OCI-LY7 (cell line): ENCODE data around the gene ELMO2. TPM values are rescaled to one million over a fixed set of nuclear protein-coding genes. Genes with fewer than 3 reads are reported as not detected.

Source experiments
- BruUV-seq: library from RNA; stranded (reverse); fragments of 400-500 nt; replicated peaks from 2 replicates; lab custom pipeline; 2021; lab: Mats Ljungman, UMichigan
- CTCF ChIA-PET: fragments of 300-600 bp; sonication (Branson Sonifier 250); formaldehyde crosslinking; loops from one replicate; lab custom pipeline; 2022; ENCODE audit warnings: antibody characterized with exemption; ENCODE audit not compliant: unreplicated experiment; lab: Charles Lee
- POLR2A ChIA-PET: fragments of 300-600 bp; sonication (Branson Sonifier 250); formaldehyde crosslinking; loops from one replicate; lab custom pipeline; 2022; ENCODE audit warnings: antibody characterized with exemption; lab: Charles Lee
- DNase-seq: peaks from one replicate; pipeline ENCODE4 v3.0.0-alpha.2; 2015; ENCODE audit warnings: low spot score
- H2AFZ ChIP-seq: fragments of 200-600 bp; sonication (generic), shearing (Covaris generic); 2 replicates; pipeline ENCODE4 v1.6.1; 2014; ENCODE audit warnings: mild to moderate bottlenecking, antibody characterized with exemption, low read length, moderate library complexity
- H3K27ac ChIP-seq: fragments of 200-600 bp; sonication (generic); 2 replicates; pipeline ENCODE4 v1.5.1; 2014; ENCODE audit warnings: mixed run types, low read depth, mild to moderate bottlenecking, moderate library complexity, low read length, inconsistent platforms; ENCODE audit not compliant: poor library complexity, severe bottlenecking
- H3K36me3 ChIP-seq: fragments of 200-600 bp; sonication (generic); 2 replicates; pipeline ENCODE4 v1.6.1; 2014; ENCODE audit warnings: mild to moderate bottlenecking, antibody characterized with exemption, low read length, moderate library complexity, mixed read lengths; ENCODE audit not compliant: insufficient read depth
- H3K4me1 ChIP-seq: fragments of 200-600 bp; sonication (generic); 2 replicates; pipeline ENCODE4 v1.5.1; 2014; ENCODE audit warnings: mild to moderate bottlenecking, low read length; ENCODE audit not compliant: insufficient read depth, poor library complexity, severe bottlenecking
- H3K4me2 ChIP-seq: fragments of 200-600 bp; sonication (generic); 2 replicates; pipeline ENCODE4 v1.6.1; 2014; ENCODE audit warnings: mild to moderate bottlenecking, low read length
- H3K4me3 ChIP-seq: fragments of 200-600 bp; sonication (generic); 2 replicates; pipeline ENCODE4 v1.5.1; 2014; ENCODE audit warnings: mild to moderate bottlenecking, low read depth, low read length; ENCODE audit not compliant: poor library complexity, severe bottlenecking
- H3K79me2 ChIP-seq: fragments of 200-600 bp; sonication (generic); 2 replicates; pipeline ENCODE4 v1.6.1; 2016; ENCODE audit warnings: low read depth, mild to moderate bottlenecking, low read length, moderate library complexity, mixed read lengths; ENCODE audit not compliant: insufficient read depth
- H3K9me2 ChIP-seq: fragments of 200-600 bp; sonication (generic); 2 replicates; pipeline ENCODE4 v1.6.1; 2016; ENCODE audit warnings: mild to moderate bottlenecking, low read length, mixed read lengths; ENCODE audit not compliant: insufficient read depth
- H3K9me3 ChIP-seq: fragments of 200-600 bp; sonication (generic); 2 replicates; pipeline ENCODE4 v1.6.1; 2014; ENCODE audit warnings: mild to moderate bottlenecking, mixed run types, low read length, mixed read lengths
- H4K20me1 ChIP-seq: fragments of 200-600 bp; sonication (generic); 2 replicates; pipeline ENCODE4 v1.6.1; 2014; ENCODE audit warnings: mild to moderate bottlenecking, antibody characterized with exemption, low read length, moderate library complexity, mixed read lengths; ENCODE audit not compliant: insufficient read depth
- CTCF ChIP-seq: fragments of 200-600 bp; sonication (generic); conservative IDR thresholded peaks from 2 replicates; pipeline ENCODE4 v1.5.1; 2014; ENCODE audit warnings: mild to moderate bottlenecking, antibody characterized with exemption, low read length, moderate library complexity, mixed read lengths
- EZH2phosphoT487 ChIP-seq: fragments of 200-600 bp; sonication (generic); IDR thresholded peaks from 2 replicates; pipeline ENCODE4 v1.6.1; 2018; ENCODE audit warnings: low read depth, borderline replicate concordance, mild to moderate bottlenecking, mixed run types, antibody characterized with exemption, low read length, moderate library complexity, mixed read lengths
- intact Hi-C: fragments of 100-400 bp; cut with micrococcal nuclease; formaldehyde crosslinking; loops from one replicate; pipeline ENCODE4 v1.10.0; 2022; ENCODE audit not compliant: unreplicated experiment
- total RNA-seq, 2 experiments: library from RNA; depleted of rRNA in 1 of 2; stranded (reverse); fragments of >200 nt in 1 of 2; shearing (Covaris generic) in 1 of 2; gene quantifications; 2 replicates each; pipeline ENCODE4 v1.2.3, GENCODE V29; 2014 to 2022

The ELMO2 gene
- total RNA-seq, 2 experiments from 2014 or later = 16.0 to 36.4 TPM

- no TSS peak for BruUV-seq
- no peaks in the 10 kb centered on the region for H3K79me2 ChIP-seq
- ChIA-PET CTCF (no interaction called here), POLR2A (no interaction called here)
- TF ChIP-seq CTCF (no peak), EZH2phosphoT487 (no peak)
- peaks cover 21% of the 10 kb centered on the region for H3K4me1 ChIP-seq
- H4K20me1 ChIP-seq = 0 out of 2 replicates have a peak, but pooled peaks cover 4% of the 10 kb centered on the region
- H3K9me3 ChIP-seq = no peaks in the 10 kb centered on the region
- no peak overlapping the region for H2AFZ ChIP-seq
- intact Hi-C loops = no loop called here
- no peak overlapping the region for H3K4me3 ChIP-seq
- DNase-seq = no peak
- no peak overlapping the region for H3K27ac ChIP-seq
- H3K36me3 ChIP-seq = peaks cover 40% of the 10 kb centered on the region; the same call in 1 of the 2 replicates
- H3K9me2 ChIP-seq = no peaks in the 10 kb centered on the region
- no peak overlapping the region for H3K4me2 ChIP-seq
Measured at GRCh38 chr20:46396052-46396740, 10.2 kb downstream of the ELMO2 start.

GRCh38 chr20:46394872-46395760 lies 11.3 kb downstream of the ELMO2 start:
- Histone ChIP-seq H3K27ac (no peak overlapping the region), H3K79me2 (no peaks in the 10 kb centered on the region), H4K20me1 (no peaks in the 10 kb centered on the region), H3K4me1 (peaks cover 15% of the 10 kb centered on the region), H3K36me3 (peaks cover 45% of the 10 kb centered on the region; the same call in 1 of the 2 replicates), H2AFZ (no peak overlapping the region), H3K9me2 (no peaks in the 10 kb centered on the region), H3K4me3 (no peak overlapping the region), H3K4me2 (no peak overlapping the region), H3K9me3 (no peaks in the 10 kb centered on the region)
- DNase-seq = no peak
- intact Hi-C loops = no loop called here
- no TSS peak for BruUV-seq
- no peak for TF ChIP-seq EZH2phosphoT487
- no peak for TF ChIP-seq CTCF
- POLR2A ChIA-PET = no interaction called here
- CTCF ChIA-PET = no interaction called here

DNA sequence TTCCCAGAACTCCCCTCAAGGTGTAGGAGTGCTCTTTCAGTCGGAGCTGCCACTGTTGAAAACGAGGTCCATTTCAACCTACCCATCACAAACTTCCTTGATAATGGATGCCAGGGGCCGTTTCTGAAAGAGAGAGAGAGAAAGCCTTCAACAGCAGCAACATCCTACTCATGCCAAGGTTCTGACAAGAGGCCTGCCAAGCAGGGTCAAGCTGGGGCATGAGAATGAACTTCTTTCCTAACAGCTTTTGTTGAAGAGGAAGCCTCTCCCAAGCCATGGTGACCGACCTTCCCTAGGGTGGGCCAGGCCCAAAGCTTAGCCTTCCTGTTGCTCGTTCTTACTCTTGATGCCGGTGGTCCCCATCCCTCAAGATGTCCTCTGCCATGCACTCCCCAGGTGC lies 12.4 kb downstream of the ELMO2 start:
- peaks cover 6% of the 10 kb centered on the region for H3K4me1 ChIP-seq
- no peaks in the 10 kb centered on the region for H4K20me1 ChIP-seq
- BruUV-seq = no TSS peak
- ChIA-PET CTCF (no interaction called here), POLR2A (no interaction called here)
- no peak overlapping the region for H3K27ac ChIP-seq
- H3K36me3 ChIP-seq = peaks cover 51% of the 10 kb centered on the region
- H3K79me2 ChIP-seq = no peaks in the 10 kb centered on the region
- no peak for TF ChIP-seq CTCF
- no peak for TF ChIP-seq EZH2phosphoT487
- H3K4me3 ChIP-seq = no peak overlapping the region
- intact Hi-C loops = no loop called here
- H2AFZ ChIP-seq = no peak overlapping the region
- no peaks in the 10 kb centered on the region for H3K9me2 ChIP-seq
- no peaks in the 10 kb centered on the region for H3K9me3 ChIP-seq
- DNase-seq = no peak
- no peak overlapping the region for H3K4me2 ChIP-seq
